Adrenal gland (tissue), 12 donors: Measurements from ENCODE around the gene TMEM45A. TPM values are rescaled to one million over a fixed set of nuclear protein-coding genes. Genes with fewer than 3 reads are reported as not detected.
"Not testable (repeated sequence)": the region's sequence is repeated elsewhere in the genome, so short reads cannot be mapped to it uniquely, and the experiment has no call there.

Source experiments
- DNase-seq, 7 donors: peaks; one replicate each; pipeline ENCODE4 v3.0.0-alpha.2; 2019 to 2020
- H3K27ac ChIP-seq, 5 donors: fragments of 200-600 bp; sonication (generic) in 4 of 5; 1 replicate in 3 of 5; 2 replicates in 2 of 5; pipeline versions ENCODE4 v1.5.1 to v1.8.0; 2016 to 2020; ENCODE audit warnings: mild to moderate bottlenecking in 1 of 5
- H3K27me3 ChIP-seq: fragments of 200-600 bp; 2 replicates; pipeline ENCODE4 v1.8.0; 2021
- H3K36me3 ChIP-seq, 2 donors: fragments of 200-600 bp; replicated peaks in 1 of 2; 1 replicate in 1 of 2; 2 replicates in 1 of 2; pipeline versions ENCODE4 v1.5.1 to v1.8.0; 2018 to 2022
- H3K4me1 ChIP-seq, 2 donors: fragments of 200-600 bp; replicated peaks in 1 of 2; 1 replicate in 1 of 2; 2 replicates in 1 of 2; pipeline versions ENCODE4 v1.5.1 to v1.8.0; 2018 to 2021
- H3K4me3 ChIP-seq, 4 donors: fragments of 200-600 bp; sonication (generic) in 3 of 4; one replicate each; pipeline ENCODE4 v1.5.1; 2016 to 2018
- H3K9me3 ChIP-seq, 3 donors: fragments of 200-600 bp; sonication (generic) in 1 of 3; replicated peaks in 1 of 3; 1 replicate in 2 of 3; 2 replicates in 1 of 3; pipeline versions ENCODE4 v1.5.1 to v1.8.0; 2016 to 2021
- CTCF ChIP-seq, 6 experiments: fragments of 450-650 bp in 4 of 6; fragments of 200-600 bp in 2 of 6; sonication (generic) in 1 of 6; IDR thresholded peaks; 1 replicate in 5 of 6; 2 replicates in 1 of 6; pipeline versions ENCODE4 v1.5.1 to v1.8.0; 2016 to 2021; ENCODE audit warnings: antibody characterized with exemption in 6 of 6, mild to moderate bottlenecking in 2 of 6, moderate library complexity in 1 of 6
- POLR2A ChIP-seq, 2 donors: fragments of 450-650 bp; IDR thresholded peaks; one replicate each; pipeline ENCODE4 v1.6.1; 2017; ENCODE audit warnings: antibody characterized with exemption in 2 of 2, mild to moderate bottlenecking in 2 of 2, moderate library complexity in 1 of 2
- WGBS, 4 donors: extraction: QIAGEN DNeasy Blood & Tissue Kit in 2 of 4; methylation state at CpG; one replicate each; pipeline versions ENCODE4 v1.1.5 to v1.1.7; 2013 to 2017; 5-methylcytosine and 5-hydroxymethylcytosine counted together
- intact Hi-C, 2 donors: fragments of 100-400 bp; cut with DNase I; formaldehyde crosslinking; loops; one replicate each; pipeline versions ENCODE4 v1.14.1 to v1.15.0; 2022 to 2023
- polyA plus RNA-seq, 3 donors: library from polyadenylated mRNA; stranded (reverse); fragments of 200-250 nt in 2 of 3; fragments of 350-450 nt in 1 of 3; fragmentation: Illumina TruSeq in 1 of 3; extraction: RNeasy Lipid Tissue Mini Kit (QIAGEN cat#74804) in 1 of 3; gene quantifications; one replicate each; pipeline ENCODE4 v1.2.3, GENCODE V29; 2013 to 2014
- total RNA-seq, 9 donors: library from RNA; depleted of rRNA in 4 of 9; stranded (reverse); fragments of >200 nt in 4 of 9; fragments of 120-200 nt in 1 of 9; fragmentation: NEBNext Ultra II Directional in 1 of 9; extraction: Animal tissue kit (Norgen Biotek cat#: 25700) in 1 of 9; gene quantifications; one replicate each; pipeline versions ENCODE4 v1.1.0 to v1.2.4, GENCODE V29; 2013 to 2023
- donor health status: healthy with polysubstance abuse.
- donor health status: Bipolar disorder and iron deficiency.
- donor health status: DM: yes; HTN: yes; CAD: no.
- donor health status: DM: no; HTN: no; CAD: no.
- donor health status: DM: no; HTN: no; CAD: no.
- donor health status: DM: yes; HTN: yes; CAD: no.

The TMEM45A gene
- total and polyA plus RNA-seq, 12 donors, result 9.8 to 38.7 (median 27.5) TPM

GRCh38 chr3:100470951-100471350, 21.5 kb upstream of the TMEM45A start:
- DNase-seq, result no peak
- Histone ChIP-seq H3K4me3 (no peak overlapping the region), H3K27ac (no peak overlapping the region), H3K9me3 (no peaks in the 10 kb centered on the region), H3K36me3 (no peaks in the 10 kb centered on the region), H3K27me3 (no peaks in the 10 kb centered on the region), H3K4me1 (no peaks in the 10 kb centered on the region)
- WGBS, 4 donors, result 92 to 100% (median 96%) methylated on average over 1 of the region's 1 CpG
- TF ChIP-seq POLR2A (IDR thresholded peaks at IDR 0.05), result no peak
- no peak for TF ChIP-seq CTCF (IDR thresholded peaks at IDR 0.05)
- intact Hi-C loops, result no loop called here

GRCh38 chr3:100471444-100471843, 21.0 kb upstream of the TMEM45A start:
- no peaks in the 10 kb centered on the region for H3K9me3 ChIP-seq
- intact Hi-C loops, result no loop called here
- 73 to 84% (median 76%) methylated on average over 2 of the region's 2 CpGs for WGBS, 4 donors
- no peaks in the 10 kb centered on the region for H3K4me1 ChIP-seq
- no peaks in the 10 kb centered on the region for H3K27me3 ChIP-seq
- no peaks in the 10 kb centered on the region for H3K36me3 ChIP-seq
- TF ChIP-seq CTCF (IDR thresholded peaks at IDR 0.05), result no peak
- TF ChIP-seq POLR2A (IDR thresholded peaks at IDR 0.05), result no peak
- no peak for DNase-seq
- H3K27ac ChIP-seq, result no peak overlapping the region
- no peak overlapping the region for H3K4me3 ChIP-seq

- DNase-seq, H3K4me1 ChIP-seq, intact Hi-C loops, H3K27me3 ChIP-seq, H3K27ac ChIP-seq, H3K36me3 ChIP-seq, H3K9me3 ChIP-seq, H3K4me3 ChIP-seq: not testable (repeated sequence)
- WGBS, 4 donors, result 90 to 92% (median 91%) methylated on average over 26 to 32 of the region's 32 CpGs; no CpG with 5 or more reads in 1 of the 4 donors
These were observed 14.5 kb upstream of the TMEM45A start for GRCh38 chr3:100477851-100478360.

- intact Hi-C loops, H3K4me3 ChIP-seq, H3K9me3 ChIP-seq, DNase-seq, H3K27ac ChIP-seq, H3K36me3 ChIP-seq, H3K27me3 ChIP-seq, H3K4me1 ChIP-seq: not testable (repeated sequence)
- WGBS, 4 donors, result 88 to 94% (median 89%) methylated on average over 8 to 22 of the region's 25 CpGs; no CpG with 5 or more reads in 1 of the 4 donors
These were observed 13.9 kb upstream of the TMEM45A start for GRCh38 chr3:100478521-100478920.

- TF ChIP-seq CTCF (IDR thresholded peaks at IDR 0.05), result no peak
- no peak for TF ChIP-seq POLR2A (IDR thresholded peaks at IDR 0.05)
- H3K27ac ChIP-seq, result no peak overlapping the region
- WGBS, 4 donors, result 69 to 89% (median 80%) methylated on average over 3 to 5 of the region's 5 CpGs
- no peaks in the 10 kb centered on the region for H3K27me3 ChIP-seq
- DNase-seq, result no peak
- intact Hi-C loops, result no loop called here
- no peaks in the 10 kb centered on the region for H3K9me3 ChIP-seq
- no peak overlapping the region for H3K4me3 ChIP-seq
- H3K36me3 ChIP-seq, result no peaks in the 10 kb centered on the region
- H3K4me1 ChIP-seq, result no peaks in the 10 kb centered on the region
These were observed 12.3 kb upstream of the TMEM45A start for GRCh38 chr3:100480081-100480480.
